ENCODE data around the gene CA14. TPM values are rescaled to one million over a fixed set of nuclear protein-coding genes. Genes with fewer than 3 reads are reported as not detected.

Gene CA14
- total RNA-seq, 1 donor from 2014 or later = not detected

- no peaks in the 10 kb centered on the region for H3K36me3 ChIP-seq (ENCODE audit: control insufficient read depth, insufficient read depth, low read length)
- no peaks in the 10 kb centered on the region for H3K27me3 ChIP-seq (ENCODE audit: control insufficient read depth, insufficient read depth, low read length)
- H3K4me3 ChIP-seq (ENCODE audit: low read depth, low read length) = no peak overlapping the region
- TF ChIP-seq CTCF (IDR thresholded peaks at IDR 0.05; ENCODE audit: insufficient read depth, low read length, poor library complexity, severe bottlenecking) = no peak
- no peak for DNase-seq (ENCODE audit: low read depth)
Observed at GRCh38 chr1:150271291-150271959, 13.9 kb downstream of the CA14 start.

GRCh38 chr1:150273311-150273710 lies 15.7 kb downstream of the CA14 start:
- Histone ChIP-seq H3K4me3 (ENCODE audit: low read depth, low read length) (no peak overlapping the region), H3K36me3 (ENCODE audit: control insufficient read depth, insufficient read depth, low read length) (no peaks in the 10 kb centered on the region), H3K27me3 (ENCODE audit: control insufficient read depth, insufficient read depth, low read length) (no peaks in the 10 kb centered on the region)
- no peak for TF ChIP-seq CTCF (IDR thresholded peaks at IDR 0.05; ENCODE audit: insufficient read depth, low read length, poor library complexity, severe bottlenecking)
- DNase-seq (ENCODE audit: low read depth) = no peak

GRCh38 chr1:150280138-150280707 lies 22.6 kb downstream of the CA14 start:
- H3K36me3 ChIP-seq (ENCODE audit: control insufficient read depth, insufficient read depth, low read length) = no peaks in the 10 kb centered on the region
- TF ChIP-seq CTCF (IDR thresholded peaks at IDR 0.05; ENCODE audit: insufficient read depth, low read length, poor library complexity, severe bottlenecking) = no peak
- peaks cover 2% of the 10 kb centered on the region for H3K27me3 ChIP-seq (ENCODE audit: control insufficient read depth, insufficient read depth, low read length)
- no peak overlapping the region for H3K4me3 ChIP-seq (ENCODE audit: low read depth, low read length)
- no peak for DNase-seq (ENCODE audit: low read depth)

- no peak for DNase-seq (ENCODE audit: low read depth)
- Histone ChIP-seq H3K36me3 (ENCODE audit: control insufficient read depth, insufficient read depth, low read length) (no peaks in the 10 kb centered on the region), H3K27me3 (ENCODE audit: control insufficient read depth, insufficient read depth, low read length) (peaks cover 2% of the 10 kb centered on the region), H3K4me3 (ENCODE audit: low read depth, low read length) (peak overlapping the region; percentile 36)
- peak; percentile 73 for TF ChIP-seq CTCF (IDR thresholded peaks at IDR 0.05; ENCODE audit: insufficient read depth, low read length, poor library complexity, severe bottlenecking)
Observed at GRCh38 chr1:150281221-150281757, 23.7 kb downstream of the CA14 start.

GRCh38 chr1:150281758-150282557 lies 24.4 kb downstream of the CA14 start, which contains the start of gene CIART:
CIART (plus strand) TSS chr1:150282554; CDS start chr1:150283268, 714 bp downstream.
- DNase-seq (ENCODE audit: low read depth) = peak; percentile 98

More at GRCh38 chr1:150281758-150282557, 24.4 kb downstream of the CA14 start, which contains the start of gene CIART:
- H3K36me3 ChIP-seq (ENCODE audit: control insufficient read depth, insufficient read depth, low read length) = no peaks in the 10 kb centered on the region
- H3K4me3 ChIP-seq (ENCODE audit: low read depth, low read length) = peak within 1 kb of the TSS; percentile 56
- TF ChIP-seq CTCF (IDR thresholded peaks at IDR 0.05; ENCODE audit: insufficient read depth, low read length, poor library complexity, severe bottlenecking) = no peak
- peaks cover 2% of the 10 kb centered on the region for H3K27me3 ChIP-seq (ENCODE audit: control insufficient read depth, insufficient read depth, low read length)
